ENCODE data around the gene CASP8AP2.
"Not testable (repeated sequence)": the region's sequence is repeated elsewhere in the genome, so short reads cannot be mapped to it uniquely, and the experiment has no call there.

The CASP8AP2 gene

DNA sequence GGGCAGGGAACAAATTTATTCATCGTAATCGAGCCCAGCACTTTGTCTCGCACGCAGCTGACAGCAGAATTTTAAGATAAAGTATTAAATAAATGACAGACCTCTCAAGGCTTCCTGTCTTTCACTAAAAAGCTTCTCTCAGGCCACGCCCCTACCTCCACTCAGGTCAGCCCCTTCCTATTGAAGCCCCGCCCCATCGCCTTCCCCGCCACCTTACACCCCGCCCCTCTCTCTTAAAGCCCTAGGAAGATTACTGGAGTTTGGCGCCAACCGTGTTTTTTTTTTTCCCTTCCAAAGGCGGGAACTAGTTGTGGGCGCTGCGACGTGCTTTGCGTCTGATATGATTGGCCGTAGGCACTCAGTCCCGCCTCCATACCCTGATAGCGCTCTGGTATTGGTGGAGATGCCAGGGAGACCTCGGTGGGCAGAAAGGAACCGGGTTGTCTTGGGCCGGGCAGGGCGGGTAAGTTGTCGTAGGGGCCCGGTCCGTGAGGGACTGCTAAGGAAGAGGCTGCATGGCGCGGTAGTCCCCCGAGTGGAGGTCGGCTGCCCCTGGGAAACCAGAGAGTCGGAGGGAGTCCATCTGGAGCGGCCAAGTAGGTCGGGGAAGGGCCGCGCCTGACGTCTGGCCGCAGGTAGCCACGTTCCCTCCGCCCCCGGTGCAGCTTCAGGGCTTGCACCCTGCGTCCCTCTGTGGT is at the start of gene CASP8AP2:
Gene CASP8AP2, plus strand, starts transcription at position 409 of the 698 bp plus-strand sequence.
- peak; percentile 97 for DNase-seq

GRCh38 chr6:89781070-89782034 is 48.3 kb upstream of the CASP8AP2 start:
- DNase-seq, result no peak

GRCh38 chr6:89782222-89782621 is 47.5 kb upstream of the CASP8AP2 start:
- DNase-seq, result no peak

DNA sequence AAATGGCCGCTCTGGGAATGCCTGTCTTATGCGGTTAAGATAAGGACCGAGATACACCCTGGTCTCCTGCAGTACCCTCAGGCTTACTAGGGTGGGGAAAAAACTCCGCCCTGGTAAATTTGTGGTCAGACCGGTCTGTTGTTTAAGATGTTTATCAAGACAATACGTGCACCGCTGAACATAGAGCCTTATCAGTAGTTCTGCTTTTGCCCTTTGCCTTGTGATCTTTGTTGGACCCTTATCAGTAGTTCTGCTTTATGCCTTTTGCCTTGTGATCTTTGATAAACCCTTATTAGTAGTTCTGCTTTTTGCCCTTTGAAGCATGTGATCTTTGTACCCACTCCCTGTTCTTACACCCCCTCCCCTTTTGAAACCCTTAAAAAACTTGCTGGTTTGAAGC is 46.4 kb upstream of the CASP8AP2 start:
- DNase-seq, result not testable (repeated sequence)

GRCh38 chr6:89784838-89785237 is 44.8 kb upstream of the CASP8AP2 start:
- DNase-seq, result no peak

- no peak for DNase-seq
Measured at GRCh38 chr6:89786970-89787369, 42.7 kb upstream of the CASP8AP2 start.

GRCh38 chr6:89787660-89788328 is 41.9 kb upstream of the CASP8AP2 start:
- no peak for DNase-seq

- DNase-seq, result no peak
Measured at GRCh38 chr6:89789980-89790379, 39.7 kb upstream of the CASP8AP2 start.

DNA sequence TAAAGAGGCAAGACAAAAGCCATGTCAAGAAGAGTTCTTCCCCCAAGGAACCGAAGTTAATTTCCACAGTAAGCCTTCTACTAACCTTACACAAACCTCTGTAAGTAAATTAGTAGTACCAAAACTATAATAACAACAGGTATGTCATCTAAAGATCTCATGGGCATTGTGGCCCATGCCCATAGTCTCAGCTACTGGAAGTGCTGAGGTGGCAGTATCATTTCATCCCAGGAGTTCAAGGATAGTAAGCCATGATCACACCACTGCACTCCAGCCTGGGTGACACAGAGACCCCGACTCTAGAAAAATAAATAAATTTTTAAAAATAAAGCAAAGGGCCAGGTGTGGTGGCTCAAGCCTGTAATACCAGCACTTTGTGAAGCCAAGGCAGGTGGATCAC is 39.3 kb upstream of the CASP8AP2 start:
- no peak for DNase-seq

- DNase-seq, result peak; percentile 2
Measured at GRCh38 chr6:89792881-89793280, 36.8 kb upstream of the CASP8AP2 start.

- DNase-seq, result no peak
Measured at GRCh38 chr6:89793586-89793985, 36.1 kb upstream of the CASP8AP2 start.

GRCh38 chr6:89794324-89794723 is 35.4 kb upstream of the CASP8AP2 start:
- no peak for DNase-seq

DNA sequence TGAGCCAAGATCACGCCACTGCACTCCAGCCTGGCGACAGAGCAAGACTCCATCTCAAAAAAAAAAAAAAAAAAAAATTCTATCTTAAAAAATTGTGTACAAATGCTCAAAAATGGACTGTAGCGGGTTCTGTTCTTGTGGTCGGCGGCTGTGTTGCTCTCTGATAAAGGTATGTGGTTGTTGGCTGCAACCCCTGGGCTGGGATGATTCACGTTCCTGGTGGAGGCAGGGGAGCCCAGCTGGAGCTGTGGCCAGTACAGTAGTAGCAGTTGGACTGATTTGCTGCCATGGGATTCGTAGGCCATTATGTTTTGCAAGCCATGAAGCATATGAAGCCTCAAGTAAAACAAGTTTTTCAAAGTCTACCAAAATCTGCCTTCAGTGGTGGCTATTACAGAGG is 32.4 kb upstream of the CASP8AP2 start:
- DNase-seq, result no peak

GRCh38 chr6:89799096-89799495 is 30.6 kb upstream of the CASP8AP2 start:
- DNase-seq, result no peak

DNA sequence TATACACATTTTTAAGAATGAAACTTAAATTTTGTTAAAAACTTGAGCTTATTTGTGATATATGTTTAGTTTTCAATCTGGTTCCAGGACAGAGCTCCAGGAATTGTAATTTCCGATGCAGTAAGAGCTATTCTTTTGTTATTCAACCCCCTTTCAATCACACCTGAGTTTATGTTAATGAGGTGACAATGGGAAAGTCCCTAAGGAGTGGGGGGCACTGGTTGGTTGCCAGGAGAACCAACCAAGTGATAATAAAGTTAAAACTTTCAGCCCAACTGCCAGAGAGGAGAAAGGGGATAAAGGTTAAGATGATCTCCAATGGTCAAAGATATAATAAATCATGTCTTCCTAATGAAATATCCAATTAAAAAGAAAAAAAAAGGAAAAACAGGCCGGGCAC is 29.9 kb upstream of the CASP8AP2 start:
- no peak for DNase-seq

GRCh38 chr6:89803271-89803670 is 26.4 kb upstream of the CASP8AP2 start:
- DNase-seq, result no peak

DNA sequence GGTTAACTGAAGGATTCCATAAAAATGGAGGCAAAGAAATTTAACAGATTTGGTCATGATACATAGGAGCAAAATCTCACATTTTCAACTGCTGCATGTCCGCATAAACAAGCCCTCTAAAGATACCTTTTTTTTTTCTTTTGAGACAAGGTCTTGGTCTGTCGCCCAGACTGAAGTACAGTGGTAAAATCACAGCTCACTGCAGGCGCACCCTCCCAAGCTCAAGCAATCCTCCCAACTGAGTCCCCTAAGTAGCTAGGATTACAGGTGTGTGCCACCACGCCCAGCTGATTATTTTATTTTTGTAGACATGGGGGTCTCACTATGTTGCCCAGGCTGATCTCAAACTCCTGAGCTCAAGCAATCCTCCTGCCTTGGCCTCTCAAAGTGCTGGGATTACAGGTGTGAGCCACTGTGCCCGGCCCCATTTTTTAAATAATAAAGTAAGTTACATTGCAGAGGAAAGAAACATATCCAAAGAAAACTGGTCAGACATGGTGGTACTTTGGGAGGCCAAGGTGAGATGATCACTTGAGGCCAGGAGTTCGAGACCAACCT is 23.8 kb upstream of the CASP8AP2 start:
- DNase-seq, result no peak

GRCh38 chr6:89807581-89807980 is 22.1 kb upstream of the CASP8AP2 start:
- no peak for DNase-seq

GRCh38 chr6:89813422-89813821 is 16.3 kb upstream of the CASP8AP2 start:
- DNase-seq, result not testable (repeated sequence)

DNA sequence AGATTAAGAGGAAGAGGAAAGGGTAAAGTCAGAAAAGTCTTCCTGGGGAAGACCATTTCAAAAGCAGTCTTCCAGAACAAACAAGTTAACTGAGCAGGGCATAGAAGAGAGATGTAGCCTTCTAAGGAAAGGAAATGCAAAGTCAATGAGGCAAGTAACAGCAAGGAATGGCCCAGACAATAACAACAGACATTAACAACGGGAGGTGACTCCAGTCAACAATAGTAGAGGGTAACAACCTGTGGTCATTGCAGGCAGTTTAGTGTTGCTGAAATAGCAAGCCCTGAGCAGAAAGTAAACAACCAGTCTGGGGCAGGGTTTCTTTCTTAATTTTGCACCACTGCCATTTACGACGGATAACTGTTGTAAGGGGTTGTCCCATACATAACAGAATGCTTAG is 12.2 kb upstream of the CASP8AP2 start:
- DNase-seq, result no peak

GRCh38 chr6:89818977-89819335 is 10.7 kb upstream of the CASP8AP2 start:
- DNase-seq, result no peak

GRCh38 chr6:89819336-89820130 is 10.1 kb upstream of the CASP8AP2 start, which contains the start of gene MDN1:
TSS of gene MDN1 (minus strand) at chr6:89819794. CDS start at chr6:89819607, 187 bp downstream.
- peak; percentile 73 for DNase-seq
